ENCODE data around the gene NME7.

NME7 gene

GRCh38 chr1:169212088-169212487 lies 155.5 kb downstream of the NME7 start:
- no peaks in the 10 kb centered on the region for H3K27me3 ChIP-seq (replicated peaks; ENCODE audit: control insufficient read depth, insufficient read depth, low read length)
- H3K4me1 ChIP-seq (ENCODE audit: control insufficient read depth, insufficient read depth, low read length) = no peaks in the 10 kb centered on the region
- no peak overlapping the region for H3K9ac ChIP-seq (ENCODE audit: low read length)
- no peak for DNase-seq (ENCODE audit: low read depth)
- H3K4me3 ChIP-seq (ENCODE audit: low read length) = no peak overlapping the region
- no peaks in the 10 kb centered on the region for H3K36me3 ChIP-seq (ENCODE audit: control insufficient read depth, insufficient read depth, low read length, severe bottlenecking)
- no peaks in the 10 kb centered on the region for H3K9me3 ChIP-seq (ENCODE audit: control insufficient read depth, low read length)

DNA sequence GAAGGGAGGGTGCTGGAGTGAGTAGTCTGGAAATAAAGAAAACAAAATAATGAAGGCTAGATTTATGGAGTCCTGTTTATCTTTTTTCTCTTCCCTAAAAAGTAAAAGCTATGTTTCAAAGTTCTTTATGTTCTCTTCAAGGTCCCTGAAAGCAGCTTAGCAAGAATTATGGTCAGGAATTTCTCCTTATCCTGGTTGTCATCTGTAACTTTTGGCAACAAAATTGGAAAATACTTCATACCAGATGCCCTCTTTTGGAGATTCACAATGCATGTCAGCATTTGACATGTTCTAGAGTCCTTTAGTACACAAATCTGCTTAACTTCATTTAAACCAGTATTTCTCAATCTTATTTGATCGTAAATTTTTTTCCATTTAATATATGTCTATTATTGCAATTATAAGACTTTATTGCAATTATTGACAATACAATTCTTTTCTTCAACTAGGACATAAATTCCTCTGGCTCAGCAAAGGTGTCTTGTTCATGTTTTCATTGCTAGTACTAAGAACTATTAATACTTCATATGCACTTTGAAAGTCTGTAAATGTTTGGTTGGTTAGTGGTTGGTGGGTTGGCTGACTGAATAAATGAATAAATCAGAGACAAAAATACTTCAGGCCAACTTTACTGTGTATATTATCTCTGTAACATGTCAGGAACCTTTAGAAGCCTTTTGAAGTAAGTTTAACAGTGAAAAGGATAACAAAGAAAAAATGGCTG lies 159.6 kb downstream of the NME7 start:
- Histone ChIP-seq H3K27me3 (replicated peaks; ENCODE audit: control insufficient read depth, insufficient read depth, low read length) (no peaks in the 10 kb centered on the region), H3K4me1 (ENCODE audit: control insufficient read depth, insufficient read depth, low read length) (no peaks in the 10 kb centered on the region), H3K9me3 (ENCODE audit: control insufficient read depth, low read length) (no peaks in the 10 kb centered on the region), H3K4me3 (ENCODE audit: low read length) (no peak overlapping the region), H3K9ac (ENCODE audit: low read length) (no peak overlapping the region), H3K36me3 (ENCODE audit: control insufficient read depth, insufficient read depth, low read length, severe bottlenecking) (no peaks in the 10 kb centered on the region)
- peak; percentile 73 for DNase-seq (ENCODE audit: low read depth)

DNA sequence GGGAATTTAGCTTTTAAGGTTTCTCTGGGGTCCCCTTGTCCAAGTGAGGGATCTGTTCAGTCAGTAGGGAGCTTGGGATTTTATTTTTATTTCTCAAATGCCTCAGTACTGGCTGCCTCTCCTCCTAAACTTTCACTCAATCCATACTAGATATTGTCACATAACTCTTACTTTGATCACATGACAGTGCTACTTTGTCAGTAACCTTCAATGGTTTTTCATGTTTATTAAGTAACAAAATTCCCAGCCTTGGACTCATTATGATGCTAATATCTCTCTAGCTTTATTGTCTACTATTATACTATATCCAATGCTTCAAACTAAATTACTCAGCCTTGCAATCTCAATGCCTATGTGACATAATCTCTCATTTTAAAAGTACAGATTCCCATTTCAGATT lies 163.4 kb downstream of the NME7 start:
- Histone ChIP-seq H3K27me3 (replicated peaks; ENCODE audit: control insufficient read depth, insufficient read depth, low read length) (no peaks in the 10 kb centered on the region), H3K4me3 (ENCODE audit: low read length) (no peak overlapping the region), H3K4me1 (ENCODE audit: control insufficient read depth, insufficient read depth, low read length) (no peaks in the 10 kb centered on the region), H3K9me3 (ENCODE audit: control insufficient read depth, low read length) (no peaks in the 10 kb centered on the region), H3K36me3 (ENCODE audit: control insufficient read depth, insufficient read depth, low read length, severe bottlenecking) (no peaks in the 10 kb centered on the region), H3K9ac (ENCODE audit: low read length) (no peak overlapping the region)
- no peak for DNase-seq (ENCODE audit: low read depth)

DNA sequence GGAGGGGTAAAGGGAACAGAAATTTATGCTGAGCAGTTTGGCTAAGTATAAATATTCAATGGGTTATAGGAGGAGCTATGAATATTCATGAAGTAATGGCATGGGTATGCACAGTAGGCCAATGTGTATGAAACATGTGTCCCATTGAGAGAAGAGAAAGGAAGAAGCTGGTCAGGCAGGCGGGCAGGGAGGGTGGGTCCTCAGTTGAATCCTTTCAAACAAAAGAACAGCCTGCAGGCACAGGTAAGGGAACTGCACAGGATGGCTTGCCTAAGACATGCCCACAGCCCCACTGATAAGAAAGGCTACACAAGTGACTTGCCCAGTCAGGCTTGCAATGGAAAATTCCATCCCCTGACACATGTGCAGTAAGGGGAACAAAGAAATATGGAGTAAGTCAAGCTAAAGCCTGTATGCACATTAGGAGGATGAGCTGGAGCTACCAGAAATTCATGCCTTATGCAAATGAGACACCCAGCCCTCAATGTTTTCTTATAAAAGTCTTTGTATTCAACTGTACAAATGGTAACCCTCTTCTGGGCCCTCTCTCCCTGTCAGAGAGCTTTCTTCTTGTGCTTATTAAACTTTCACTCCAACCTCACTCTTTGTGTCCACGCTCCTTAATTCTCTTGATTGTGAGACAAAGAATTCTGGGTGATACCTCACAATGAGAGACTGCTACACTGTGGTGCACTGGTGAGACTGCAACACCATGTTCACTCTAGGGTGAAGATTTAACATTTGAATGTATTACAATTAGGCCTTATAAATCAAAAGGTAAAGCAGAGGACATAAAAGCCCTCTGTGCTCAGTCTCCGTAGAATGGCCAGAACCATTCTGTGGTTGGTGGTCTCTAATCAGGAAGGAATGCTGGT lies 164.6 kb downstream of the NME7 start:
- H3K36me3 ChIP-seq (ENCODE audit: control insufficient read depth, insufficient read depth, low read length, severe bottlenecking) = no peaks in the 10 kb centered on the region
- H3K4me1 ChIP-seq (ENCODE audit: control insufficient read depth, insufficient read depth, low read length) = no peaks in the 10 kb centered on the region
- no peak for DNase-seq (ENCODE audit: low read depth)
- H3K9me3 ChIP-seq (ENCODE audit: control insufficient read depth, low read length) = no peaks in the 10 kb centered on the region
- no peak overlapping the region for H3K9ac ChIP-seq (ENCODE audit: low read length)
- no peaks in the 10 kb centered on the region for H3K27me3 ChIP-seq (replicated peaks; ENCODE audit: control insufficient read depth, insufficient read depth, low read length)
- no peak overlapping the region for H3K4me3 ChIP-seq (ENCODE audit: low read length)

- Histone ChIP-seq H3K27me3 (replicated peaks; ENCODE audit: control insufficient read depth, insufficient read depth, low read length) (no peaks in the 10 kb centered on the region), H3K4me3 (ENCODE audit: low read length) (no peak overlapping the region), H3K4me1 (ENCODE audit: control insufficient read depth, insufficient read depth, low read length) (no peaks in the 10 kb centered on the region), H3K9me3 (ENCODE audit: control insufficient read depth, low read length) (no peaks in the 10 kb centered on the region), H3K9ac (ENCODE audit: low read length) (no peak overlapping the region), H3K36me3 (ENCODE audit: control insufficient read depth, insufficient read depth, low read length, severe bottlenecking) (no peaks in the 10 kb centered on the region)
- peak; percentile 43 for DNase-seq (ENCODE audit: low read depth)
Observed at GRCh38 chr1:169201084-169201619, 166.4 kb downstream of the NME7 start.

DNA sequence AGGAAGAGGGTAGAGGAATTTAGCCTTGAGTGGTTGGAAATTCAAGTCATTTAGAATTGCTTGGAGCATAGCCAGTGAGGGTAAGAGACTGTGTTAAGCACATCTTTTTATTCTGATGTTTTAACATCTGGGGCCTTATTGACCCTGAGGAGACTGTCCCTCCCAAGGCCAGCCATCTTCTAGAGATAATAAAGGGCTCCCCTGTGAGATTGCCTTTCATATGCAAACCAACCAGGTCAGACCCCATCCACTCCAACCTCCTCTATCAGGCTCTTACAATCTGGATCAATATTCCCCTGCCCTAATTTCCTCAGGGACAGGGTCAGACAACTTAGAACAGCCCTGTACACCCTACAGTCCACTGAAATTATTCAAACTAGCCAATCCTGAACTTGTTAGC lies 167.3 kb downstream of the NME7 start:
- Histone ChIP-seq H3K36me3 (ENCODE audit: control insufficient read depth, insufficient read depth, low read length, severe bottlenecking) (no peaks in the 10 kb centered on the region), H3K4me1 (ENCODE audit: control insufficient read depth, insufficient read depth, low read length) (no peaks in the 10 kb centered on the region), H3K9ac (ENCODE audit: low read length) (no peak overlapping the region), H3K27me3 (replicated peaks; ENCODE audit: control insufficient read depth, insufficient read depth, low read length) (no peaks in the 10 kb centered on the region), H3K4me3 (ENCODE audit: low read length) (no peak overlapping the region), H3K9me3 (ENCODE audit: control insufficient read depth, low read length) (no peaks in the 10 kb centered on the region)
- DNase-seq (ENCODE audit: low read depth) = no peak

DNA sequence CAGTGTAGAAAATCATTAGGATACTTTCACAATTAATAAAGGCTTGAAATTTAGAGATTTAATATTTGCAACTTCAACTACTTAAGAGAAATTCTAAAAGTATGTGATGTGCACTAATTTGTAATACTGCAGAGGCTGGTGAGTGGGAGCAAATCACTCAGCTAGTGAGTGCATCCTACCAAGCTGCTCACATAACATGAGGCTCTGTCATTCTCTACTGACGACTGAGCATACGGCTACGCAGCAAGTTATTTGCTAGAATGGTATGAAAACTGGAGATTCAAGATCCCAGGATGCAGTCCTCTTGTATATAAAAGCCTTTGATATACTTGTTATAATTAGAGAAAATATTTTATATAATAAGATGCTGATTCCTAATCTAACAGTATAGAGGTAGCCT lies 171.0 kb downstream of the NME7 start:
- H3K4me3 ChIP-seq (ENCODE audit: low read length) = no peak overlapping the region
- DNase-seq (ENCODE audit: low read depth) = no peak
- H3K36me3 ChIP-seq (ENCODE audit: control insufficient read depth, insufficient read depth, low read length, severe bottlenecking) = no peaks in the 10 kb centered on the region
- H3K9me3 ChIP-seq (ENCODE audit: control insufficient read depth, low read length) = no peaks in the 10 kb centered on the region
- H3K9ac ChIP-seq (ENCODE audit: low read length) = no peak overlapping the region
- H3K27me3 ChIP-seq (replicated peaks; ENCODE audit: control insufficient read depth, insufficient read depth, low read length) = no peaks in the 10 kb centered on the region
- H3K4me1 ChIP-seq (ENCODE audit: control insufficient read depth, insufficient read depth, low read length) = peaks cover 3% of the 10 kb centered on the region

GRCh38 chr1:169196161-169196560 lies 171.4 kb downstream of the NME7 start:
- Histone ChIP-seq H3K4me1 (ENCODE audit: control insufficient read depth, insufficient read depth, low read length) (peaks cover 3% of the 10 kb centered on the region), H3K27me3 (replicated peaks; ENCODE audit: control insufficient read depth, insufficient read depth, low read length) (no peaks in the 10 kb centered on the region), H3K9ac (ENCODE audit: low read length) (no peak overlapping the region), H3K36me3 (ENCODE audit: control insufficient read depth, insufficient read depth, low read length, severe bottlenecking) (no peaks in the 10 kb centered on the region), H3K4me3 (ENCODE audit: low read length) (no peak overlapping the region), H3K9me3 (ENCODE audit: control insufficient read depth, low read length) (no peaks in the 10 kb centered on the region)
- no peak for DNase-seq (ENCODE audit: low read depth)

- no peak overlapping the region for H3K9ac ChIP-seq (ENCODE audit: low read length)
- peaks cover 3% of the 10 kb centered on the region for H3K4me1 ChIP-seq (ENCODE audit: control insufficient read depth, insufficient read depth, low read length)
- no peaks in the 10 kb centered on the region for H3K36me3 ChIP-seq (ENCODE audit: control insufficient read depth, insufficient read depth, low read length, severe bottlenecking)
- H3K27me3 ChIP-seq (replicated peaks; ENCODE audit: control insufficient read depth, insufficient read depth, low read length) = no peaks in the 10 kb centered on the region
- peak; percentile 44 for DNase-seq (ENCODE audit: low read depth)
- no peaks in the 10 kb centered on the region for H3K9me3 ChIP-seq (ENCODE audit: control insufficient read depth, low read length)
- no peak overlapping the region for H3K4me3 ChIP-seq (ENCODE audit: low read length)
Observed at GRCh38 chr1:169193191-169193850, 174.3 kb downstream of the NME7 start.

DNA sequence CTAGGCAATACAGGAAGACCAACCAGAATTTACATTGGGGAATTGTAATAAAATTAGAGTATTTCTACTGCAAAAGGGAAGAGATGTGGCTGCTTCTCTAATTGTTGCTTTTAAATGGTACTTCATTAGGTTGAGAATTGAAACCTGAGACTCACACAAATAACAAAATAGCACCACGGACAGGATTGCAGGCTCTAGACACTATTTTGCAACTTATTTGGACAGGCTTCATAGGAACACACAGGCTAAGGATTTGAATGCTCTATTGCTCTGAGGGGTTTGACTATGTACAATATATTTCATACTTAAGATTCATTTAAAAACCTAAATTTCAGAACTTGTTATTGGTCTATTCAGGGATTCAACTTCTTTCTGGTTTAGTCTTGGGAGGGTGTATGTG lies 181.5 kb downstream of the NME7 start:
- peak; percentile 45 for DNase-seq (ENCODE audit: low read depth)
- no peak overlapping the region for H3K4me3 ChIP-seq (ENCODE audit: low read length)
- no peak overlapping the region for H3K9ac ChIP-seq (ENCODE audit: low read length)
- no peaks in the 10 kb centered on the region for H3K4me1 ChIP-seq (ENCODE audit: control insufficient read depth, insufficient read depth, low read length)
- no peaks in the 10 kb centered on the region for H3K27me3 ChIP-seq (replicated peaks; ENCODE audit: control insufficient read depth, insufficient read depth, low read length)
- no peaks in the 10 kb centered on the region for H3K36me3 ChIP-seq (ENCODE audit: control insufficient read depth, insufficient read depth, low read length, severe bottlenecking)
- no peaks in the 10 kb centered on the region for H3K9me3 ChIP-seq (ENCODE audit: control insufficient read depth, low read length)

DNA sequence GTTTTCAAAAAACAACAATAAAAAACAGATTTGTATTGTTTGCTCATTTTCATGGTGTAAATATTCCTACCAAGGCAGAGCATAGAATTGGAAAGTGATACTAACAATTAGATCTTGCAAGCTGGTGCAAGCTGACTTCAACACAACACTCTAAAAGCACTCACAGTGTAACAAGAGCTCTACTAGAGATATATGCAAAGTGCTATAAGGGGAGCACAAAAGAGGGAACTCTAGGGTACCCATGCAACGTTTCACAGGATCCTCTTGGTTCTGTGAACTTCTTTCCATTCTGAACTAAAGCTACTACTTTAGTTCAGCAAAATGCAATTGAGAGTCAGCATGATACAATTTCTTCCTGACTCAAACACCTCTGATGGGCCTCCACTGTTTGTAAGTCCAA lies 182.8 kb downstream of the NME7 start:
- H3K9me3 ChIP-seq (ENCODE audit: control insufficient read depth, low read length) = no peaks in the 10 kb centered on the region
- no peak overlapping the region for H3K9ac ChIP-seq (ENCODE audit: low read length)
- H3K27me3 ChIP-seq (replicated peaks; ENCODE audit: control insufficient read depth, insufficient read depth, low read length) = no peaks in the 10 kb centered on the region
- H3K4me3 ChIP-seq (ENCODE audit: low read length) = no peak overlapping the region
- DNase-seq (ENCODE audit: low read depth) = no peak
- H3K4me1 ChIP-seq (ENCODE audit: control insufficient read depth, insufficient read depth, low read length) = no peaks in the 10 kb centered on the region
- no peaks in the 10 kb centered on the region for H3K36me3 ChIP-seq (ENCODE audit: control insufficient read depth, insufficient read depth, low read length, severe bottlenecking)

All from adipocyte (in vitro differentiated cells).